IMR-90 (cell line): ENCODE data around the gene PIAS2. TPM values are rescaled to one million over a fixed set of nuclear protein-coding genes. Genes with fewer than 3 reads are reported as not detected.

Experiments
- ATAC-seq: fragments of 200-7000 bp; cut with Tn5 transposase; 2 replicates; pipeline ENCODE4 v1.9.1; 2020; ENCODE audit warnings: low read depth, mild to moderate bottlenecking, moderate library complexity
- BruUV-seq: library from RNA; stranded (reverse); fragments of 400-500 nt; replicated peaks from 2 replicates; lab custom pipeline; 2021; lab: Mats Ljungman, UMichigan
- CTCF ChIA-PET: fragments of 300-600 bp; formaldehyde crosslinking; extraction: SDS; loops from one replicate; lab custom pipeline; 2021; ENCODE audit warnings: antibody characterized with exemption; lab: Yijun Ruan, JAX
- POLR2A ChIA-PET: fragments of 300-600 bp; sonication (Branson Sonifier 250); formaldehyde crosslinking; loops from one replicate; lab custom pipeline; 2022; ENCODE audit warnings: antibody characterized with exemption; ENCODE audit not compliant: unreplicated experiment; lab: Charles Lee
- DNase-seq: peaks from one replicate; pipeline ENCODE4 v3.0.0; 2013
- H2AFZ ChIP-seq: replicated peaks from 2 replicates; pipeline ENCODE3; 2013; ENCODE audit warnings: low read length, mild to moderate bottlenecking; ENCODE audit not compliant: poor library complexity
- H2AK5ac ChIP-seq: 2 replicates; pipeline ENCODE4 v1.6.1; 2013; ENCODE audit warnings: low read depth, low read length, inconsistent platforms
- H2AK9ac ChIP-seq: replicated peaks from 2 replicates; pipeline ENCODE3; 2013; ENCODE audit warnings: mild to moderate bottlenecking, low read depth, low read length, moderate library complexity; ENCODE audit not compliant: poor library complexity
- H2BK120ac ChIP-seq: 2 replicates; pipeline ENCODE4 v1.6.1; 2013; ENCODE audit warnings: low read depth, low read length, inconsistent platforms
- H2BK15ac ChIP-seq: 3 replicates; pipeline ENCODE4 v1.6.1; 2013; ENCODE audit warnings: low read depth, low read length, inconsistent platforms
- H2BK20ac ChIP-seq: 2 replicates; pipeline ENCODE4 v1.6.1; 2013; ENCODE audit warnings: low read depth, mild to moderate bottlenecking, inconsistent platforms, low read length, moderate library complexity
- H2BK5ac ChIP-seq: 2 replicates; pipeline ENCODE4 v1.6.1; 2013; ENCODE audit warnings: mild to moderate bottlenecking, low read depth, low read length, inconsistent platforms; ENCODE audit not compliant: poor library complexity, severe bottlenecking
- H3K14ac ChIP-seq: replicated peaks from 2 replicates; pipeline ENCODE4 v1.6.1; 2013; ENCODE audit warnings: low read depth, low read length, inconsistent platforms
- H3K18ac ChIP-seq: 2 replicates; pipeline ENCODE4 v1.6.1; 2013; ENCODE audit warnings: low read depth, low read length, control low read depth
- H3K23ac ChIP-seq: 2 replicates; pipeline ENCODE4 v1.6.1; 2013; ENCODE audit warnings: low read depth, low read length, inconsistent platforms
- H3K27ac ChIP-seq: 2 replicates; pipeline ENCODE4 v1.5.1; 2013; ENCODE audit warnings: mild to moderate bottlenecking, control low read depth, low read length; ENCODE audit not compliant: insufficient read depth
- H3K27me3 ChIP-seq: 2 replicates; pipeline ENCODE4 v1.6.1; 2013; ENCODE audit warnings: low read length; ENCODE audit not compliant: control insufficient read depth, insufficient read depth
- H3K36me3 ChIP-seq: 2 replicates; pipeline ENCODE4 v1.6.1; 2013; ENCODE audit warnings: low read length, mixed read lengths; ENCODE audit not compliant: control insufficient read depth, insufficient read depth
- H3K4ac ChIP-seq: 2 replicates; pipeline ENCODE4 v1.6.1; 2013; ENCODE audit warnings: low read depth, low read length, inconsistent platforms
- H3K4me1 ChIP-seq: 2 replicates; pipeline ENCODE4 v1.6.1; 2013; ENCODE audit warnings: low read length, mixed read lengths; ENCODE audit not compliant: control insufficient read depth, insufficient read depth
- H3K4me2 ChIP-seq: 2 replicates; pipeline ENCODE4 v1.6.1; 2013; ENCODE audit warnings: low read depth, mild to moderate bottlenecking, control low read depth, low read length, moderate library complexity
- H3K4me3 ChIP-seq: 2 replicates; pipeline ENCODE4 v1.5.1; 2013; ENCODE audit warnings: low read depth, mild to moderate bottlenecking, control low read depth, low read length, moderate library complexity; ENCODE audit not compliant: insufficient read depth
- H3K56ac ChIP-seq: 2 replicates; pipeline ENCODE4 v1.6.1; 2013; ENCODE audit warnings: low read length, inconsistent platforms; ENCODE audit not compliant: insufficient read depth; ENCODE audit errors: extremely low read depth
- H3K79me1 ChIP-seq, 2 experiments: 2 replicates each; pipeline ENCODE4 v1.6.1; 2013; ENCODE audit warnings: low read length in 2 of 2, inconsistent platforms in 1 of 2, low read depth in 1 of 2
- H3K9ac ChIP-seq: 2 replicates; pipeline ENCODE4 v1.6.1; 2013; ENCODE audit warnings: low read depth, low read length, control low read depth
- H3K9me1 ChIP-seq: 2 replicates; pipeline ENCODE4 v1.6.1; 2013; ENCODE audit warnings: low read length, inconsistent platforms; ENCODE audit not compliant: insufficient read depth
- H3K9me3 ChIP-seq: 2 replicates; pipeline ENCODE4 v1.6.1; 2013; ENCODE audit warnings: low read length; ENCODE audit not compliant: control insufficient read depth, insufficient read depth
- H4K20me1 ChIP-seq: 2 replicates; pipeline ENCODE4 v1.6.1; 2013; ENCODE audit warnings: low read length, inconsistent platforms; ENCODE audit not compliant: insufficient read depth
- H4K5ac ChIP-seq: 2 replicates; pipeline ENCODE4 v1.6.1; 2013; ENCODE audit warnings: mild to moderate bottlenecking, low read depth, low read length, control low read depth
- H4K8ac ChIP-seq, 2 experiments: 2 replicates each; pipeline ENCODE4 v1.6.1; 2013; ENCODE audit warnings: low read depth in 2 of 2, low read length in 2 of 2, control low read depth in 1 of 2, inconsistent platforms in 1 of 2
- H4K91ac ChIP-seq: 2 replicates; pipeline ENCODE4 v1.6.1; 2013; ENCODE audit warnings: low read depth, low read length, inconsistent platforms; ENCODE audit not compliant: insufficient read depth
- CTCF ChIP-seq: conservative IDR thresholded peaks from 2 replicates; pipeline ENCODE4 v1.5.1; 2012; ENCODE audit warnings: mild to moderate bottlenecking, low read depth, low read length, improper control_type of control experiment
- FOS ChIP-seq: fragments of 150-350 bp; IDR thresholded peaks from 2 replicates; pipeline ENCODE4 v1.6.1; 2016; ENCODE audit warnings: low read depth, low read length
- MAFK ChIP-seq: IDR thresholded peaks from 2 replicates; pipeline ENCODE4 v1.6.1; 2012; ENCODE audit warnings: low read depth, low read length, improper control_type of control experiment
- MXI1 ChIP-seq: IDR thresholded peaks from 2 replicates; pipeline ENCODE4 v1.6.1; 2012; ENCODE audit warnings: low read depth, mild to moderate bottlenecking, low read length, moderate library complexity, borderline replicate concordance
- NFE2L2 ChIP-seq: fragments of 150-350 bp; IDR thresholded peaks from 2 replicates; pipeline ENCODE4 v1.6.1; 2016; ENCODE audit warnings: low read depth, mild to moderate bottlenecking, low read length
- POLR2A ChIP-seq: IDR thresholded peaks from 2 replicates; pipeline ENCODE4 v1.6.1; 2012; ENCODE audit warnings: mild to moderate bottlenecking, low read depth, low read length
- RAD21 ChIP-seq: IDR thresholded peaks from 2 replicates; pipeline ENCODE4 v1.6.1; 2012; ENCODE audit warnings: low read length, improper control_type of control experiment
- RCOR1 ChIP-seq: IDR thresholded peaks from 2 replicates; pipeline ENCODE4 v1.6.1; 2012; ENCODE audit warnings: mild to moderate bottlenecking, low read length, improper control_type of control experiment; ENCODE audit not compliant: insufficient replicate concordance
- RFX5 ChIP-seq: IDR thresholded peaks from 2 replicates; pipeline ENCODE4 v1.8.0; 2012; ENCODE audit warnings: low read depth, mild to moderate bottlenecking, low read length, moderate library complexity
- dilution Hi-C: fragments of 300-500 bp; cut with HindIII; formaldehyde crosslinking; loops from one replicate; pipeline ENCODE4 v1.14.3; 2018; ENCODE audit warnings: low sequenced_read_pairs; ENCODE audit not compliant: unreplicated experiment
- in situ Hi-C: fragments of 300-500 bp; cut with MboI; formaldehyde crosslinking; loops from 3 replicates; pipeline ENCODE4 v1.14.3; 2019; ENCODE audit warnings: low sequenced_read_pairs, inconsistent platforms, mixed read lengths
- intact Hi-C: fragments of 100-400 bp; cut with micrococcal nuclease; formaldehyde crosslinking; loops from 2 replicates; pipeline ENCODE4 v1.10.0; 2022
- polyA plus RNA-seq, 3 experiments: library from polyadenylated mRNA; depleted of rRNA; stranded (reverse); fragments of >200 nt; gene quantifications; 2 replicates each; pipeline ENCODE4 v1.2.3, GENCODE V29; 2012; ENCODE audit warnings: low replicate concordance in 1 of 3
- total RNA-seq: library from RNA; depleted of rRNA; stranded (reverse); fragments of >200 nt; gene quantifications from 2 replicates; pipeline ENCODE4 v1.2.3, GENCODE V29; 2012

The PIAS2 gene
- total and polyA plus RNA-seq, 2 of the 4 experiments (the other 2 are of a cell fraction): 15.1 to 28.9 TPM

- DNase-seq: no peak
- CTCF ChIA-PET: interaction anchor here (0.6 kb wide), 1 partner anchor 8 kb away, joined by 3 read pairs; no protein-coding TSS in a partner anchor
- no peak overlapping the region for H3K56ac ChIP-seq
Measured at GRCh38 chr18:46856973-46857372, 60.3 kb downstream of the PIAS2 start.

More at GRCh38 chr18:46856973-46857372, 60.3 kb downstream of the PIAS2 start:
- Histone ChIP-seq H3K9me1 (no peaks in the 10 kb centered on the region), H2AFZ (no peak overlapping the region), H3K4me3 (no peak overlapping the region), H3K4me2 (no peak overlapping the region), H3K18ac (no peak overlapping the region), H4K8ac (no peak overlapping the region), H4K91ac (no peak overlapping the region), H2BK5ac (no peak overlapping the region), H2BK15ac (no peak overlapping the region), H3K36me3 (peaks cover 10% of the 10 kb centered on the region; the same call in 1 of the 2 replicates), H3K9ac (no peak overlapping the region), H3K79me1 (peaks cover 0 to 3% of the 10 kb centered on the region in 2 experiments; a peak in 2 of 4 replicates), H3K23ac (no peak overlapping the region), H3K27me3 (no peaks in the 10 kb centered on the region), H3K9me3 (no peaks in the 10 kb centered on the region), H3K4ac (no peak overlapping the region), H2BK120ac (no peak overlapping the region), H4K20me1 (no peaks in the 10 kb centered on the region), H2AK5ac (no peak overlapping the region), H4K5ac (no peak overlapping the region), H2BK20ac (no peak overlapping the region), H2AK9ac (no peak overlapping the region), H3K14ac (no peak overlapping the region), H3K27ac (no peak overlapping the region), H3K4me1 (no peaks in the 10 kb centered on the region)
- dilution Hi-C loops: no loop called here
- POLR2A ChIA-PET: no interaction called here
- TF ChIP-seq NFE2L2: no peak
- TF ChIP-seq RAD21: no peak
- TF ChIP-seq CTCF: no peak
- TF ChIP-seq RFX5: no peak
- no peak for TF ChIP-seq MXI1
- TF ChIP-seq RCOR1: no peak
- no peak for TF ChIP-seq MAFK
- no peak for TF ChIP-seq POLR2A
- no peak for TF ChIP-seq FOS
- intact Hi-C loops: no loop called here
- ATAC-seq: no peak
- in situ Hi-C loops: no loop called here
- BruUV-seq: no TSS peak
